ENCODE data around the gene ARHGEF11. TPM values are rescaled to one million over a fixed set of nuclear protein-coding genes. Genes with fewer than 3 reads are reported as not detected.

ARHGEF11 gene
- total and polyA plus RNA-seq, 7 donors = 7.0 to 22.8 (median 19.9) TPM

DNA sequence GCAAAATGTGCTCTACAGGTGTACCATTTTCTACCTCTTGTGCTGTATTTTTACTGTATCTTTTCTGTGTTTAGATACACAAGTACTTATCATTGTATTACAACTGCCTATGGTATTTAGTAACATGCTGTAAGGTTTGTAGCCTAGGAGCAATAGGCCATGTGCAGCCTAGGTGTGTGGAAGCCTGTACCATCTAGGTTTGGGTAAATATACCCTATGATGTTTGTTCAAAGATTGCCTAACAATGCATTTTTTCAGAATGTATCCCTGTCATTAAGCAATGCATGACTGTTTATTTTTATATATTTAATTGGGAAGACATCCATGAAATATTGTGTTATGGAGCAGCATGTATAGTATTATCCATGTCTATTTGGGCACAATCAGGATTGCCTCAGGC, 43.1 kb upstream of the ARHGEF11 start:
- TF ChIP-seq, protein P1, sequence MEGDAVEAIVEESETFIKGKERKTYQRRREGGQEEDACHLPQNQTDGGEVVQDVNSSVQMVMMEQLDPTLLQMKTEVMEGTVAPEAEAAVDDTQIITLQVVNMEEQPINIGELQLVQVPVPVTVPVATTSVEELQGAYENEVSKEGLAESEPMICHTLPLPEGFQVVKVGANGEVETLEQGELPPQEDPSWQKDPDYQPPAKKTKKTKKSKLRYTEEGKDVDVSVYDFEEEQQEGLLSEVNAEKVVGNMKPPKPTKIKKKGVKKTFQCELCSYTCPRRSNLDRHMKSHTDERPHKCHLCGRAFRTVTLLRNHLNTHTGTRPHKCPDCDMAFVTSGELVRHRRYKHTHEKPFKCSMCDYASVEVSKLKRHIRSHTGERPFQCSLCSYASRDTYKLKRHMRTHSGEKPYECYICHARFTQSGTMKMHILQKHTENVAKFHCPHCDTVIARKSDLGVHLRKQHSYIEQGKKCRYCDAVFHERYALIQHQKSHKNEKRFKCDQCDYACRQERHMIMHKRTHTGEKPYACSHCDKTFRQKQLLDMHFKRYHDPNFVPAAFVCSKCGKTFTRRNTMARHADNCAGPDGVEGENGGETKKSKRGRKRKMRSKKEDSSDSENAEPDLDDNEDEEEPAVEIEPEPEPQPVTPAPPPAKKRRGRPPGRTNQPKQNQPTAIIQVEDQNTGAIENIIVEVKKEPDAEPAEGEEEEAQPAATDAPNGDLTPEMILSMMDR (IDR thresholded peaks at IDR 0.05) = no peak
- no peak overlapping the region for H3K4me3 ChIP-seq

GRCh38 chr1:157087030-157087429, 41.5 kb upstream of the ARHGEF11 start:
- Histone ChIP-seq H3K27me3 (ENCODE audit: insufficient read depth in 3 of 3, low read length in 2 of 3) (no peaks in the 10 kb centered on the region), H3K27ac (no peak overlapping the region), H3K4me1 (no peaks in the 10 kb centered on the region), H3K36me3 (ENCODE audit: insufficient read depth in 1 of 2, low read depth in 1 of 2) (no peaks in the 10 kb centered on the region), H3K9me3 (no peaks in the 10 kb centered on the region), H3K4me3 (no peak overlapping the region)
- no peak for ATAC-seq
- DNase-seq = no peak
- TF ChIP-seq, protein P1 (IDR thresholded peaks at IDR 0.05) = no peak
- intact Hi-C loops (cut with DNase I) = no loop called here
- 86 to 94% (median 89%) methylated on average over 5 of the region's 5 CpGs for WGBS, 3 donors

More for the DNA sequence above, 43.1 kb upstream of the ARHGEF11 start:
- Histone ChIP-seq H3K27me3 (ENCODE audit: insufficient read depth in 3 of 3, low read length in 2 of 3) (no peaks in the 10 kb centered on the region), H3K36me3 (ENCODE audit: insufficient read depth in 1 of 2, low read depth in 1 of 2) (no peaks in the 10 kb centered on the region), H3K4me1 (no peaks in the 10 kb centered on the region), H3K27ac (no peak overlapping the region), H3K9me3 (no peaks in the 10 kb centered on the region)
- ATAC-seq = no peak
- no peak for DNase-seq
- intact Hi-C loops (cut with DNase I) = loop anchor here in 1 of 2 donors (1.0 kb wide), 1 partner anchor 68 kb away; no protein-coding TSS in a partner anchor

DNA sequence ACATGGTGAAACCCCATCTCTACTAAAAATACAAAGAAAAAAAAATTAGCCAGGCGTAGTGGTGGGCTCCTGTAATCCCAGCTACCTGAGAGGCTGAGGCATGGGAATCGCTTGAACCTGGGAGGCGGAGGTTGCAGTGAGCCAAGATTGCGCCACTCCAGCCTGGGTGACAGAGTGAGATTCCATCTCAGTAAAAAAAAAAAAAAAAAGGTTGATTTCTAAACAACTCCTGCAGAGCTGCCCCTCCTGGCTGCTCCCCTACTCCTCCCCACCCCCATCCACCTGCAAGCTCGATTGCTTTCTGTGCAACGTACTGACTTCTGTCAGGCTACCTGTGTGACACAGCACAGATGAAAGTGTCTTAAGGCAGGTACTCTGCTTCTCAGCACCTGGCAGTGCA, 40.8 kb upstream of the ARHGEF11 start:
- WGBS, 3 donors = 81 to 88% (median 82%) methylated on average over 6 of the region's 6 CpGs
- Histone ChIP-seq H3K4me1 (no peaks in the 10 kb centered on the region), H3K4me3 (no peak overlapping the region), H3K27me3 (ENCODE audit: insufficient read depth in 3 of 3, low read length in 2 of 3) (no peaks in the 10 kb centered on the region), H3K36me3 (ENCODE audit: insufficient read depth in 1 of 2, low read depth in 1 of 2) (no peaks in the 10 kb centered on the region), H3K27ac (no peak overlapping the region), H3K9me3 (no peaks in the 10 kb centered on the region)
- no peak for DNase-seq
- no peak for ATAC-seq
- TF ChIP-seq, protein P1 (IDR thresholded peaks at IDR 0.05) = no peak
- intact Hi-C loops (cut with DNase I) = no loop called here

DNA sequence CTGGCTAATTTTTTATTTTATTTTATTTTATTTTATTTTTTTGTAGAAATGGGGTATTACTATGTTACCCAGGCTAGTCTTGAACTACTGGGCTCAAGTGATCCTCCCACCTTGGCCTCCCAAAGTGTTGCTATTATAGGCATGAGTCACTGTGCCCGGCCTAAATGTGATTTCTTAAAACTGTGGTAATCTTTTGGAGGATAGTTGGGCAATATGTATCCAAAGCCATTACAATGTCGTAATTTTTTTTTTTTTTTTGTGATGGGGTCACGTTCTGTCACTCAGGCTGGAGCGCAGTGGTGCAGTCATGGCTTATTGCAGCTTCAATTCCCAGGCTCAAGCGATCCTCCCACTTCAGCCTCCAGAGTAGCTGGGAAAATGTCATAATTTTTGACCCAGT, 39.9 kb upstream of the ARHGEF11 start:
- WGBS, 3 donors = 72 to 86% (median 78%) methylated on average over 5 of the region's 5 CpGs
- intact Hi-C loops (cut with DNase I) = no loop called here
- H3K4me1 ChIP-seq = no peaks in the 10 kb centered on the region
- ATAC-seq (no peak), DNase-seq (no peak)
- H3K27ac ChIP-seq = no peak overlapping the region
- no peaks in the 10 kb centered on the region for H3K27me3 ChIP-seq (ENCODE audit: insufficient read depth in 3 of 3, low read length in 2 of 3)
- H3K4me3 ChIP-seq = no peak overlapping the region
- TF ChIP-seq, protein P1 (IDR thresholded peaks at IDR 0.05) = no peak
- H3K9me3 ChIP-seq = no peaks in the 10 kb centered on the region
- H3K36me3 ChIP-seq (ENCODE audit: insufficient read depth in 1 of 2, low read depth in 1 of 2) = no peaks in the 10 kb centered on the region

DNA sequence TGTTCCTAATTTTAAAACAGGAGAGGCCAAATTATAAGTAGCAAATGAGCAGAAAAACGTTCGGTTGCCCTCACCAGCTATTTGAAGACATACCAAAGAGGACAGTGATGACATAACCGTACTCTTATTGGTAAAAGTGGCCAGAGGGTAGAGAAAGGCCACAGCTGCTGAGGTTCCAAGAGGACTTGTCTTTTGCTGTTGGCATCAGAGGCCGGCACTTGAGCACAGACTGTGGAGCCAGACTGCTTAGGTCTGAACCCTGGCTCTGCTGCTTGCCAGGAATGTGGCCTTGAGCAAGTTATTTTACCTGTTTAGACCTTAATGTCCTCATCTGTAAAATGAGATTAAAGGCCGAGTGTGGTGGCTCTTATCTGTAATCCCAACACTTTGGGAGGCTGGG, 39.2 kb upstream of the ARHGEF11 start:
- no peak overlapping the region for H3K4me3 ChIP-seq
- no peaks in the 10 kb centered on the region for H3K27me3 ChIP-seq (ENCODE audit: insufficient read depth in 3 of 3, low read length in 2 of 3)
- H3K27ac ChIP-seq = no peak overlapping the region
- TF ChIP-seq, protein P1 (IDR thresholded peaks at IDR 0.05) = no peak
- H3K4me1 ChIP-seq = no peaks in the 10 kb centered on the region
- 60 to 70% (median 66%) methylated on average over 5 of the region's 5 CpGs for WGBS, 3 donors
- ATAC-seq (no peak), DNase-seq (no peak)
- H3K9me3 ChIP-seq = no peaks in the 10 kb centered on the region
- H3K36me3 ChIP-seq (ENCODE audit: insufficient read depth in 1 of 2, low read depth in 1 of 2) = no peaks in the 10 kb centered on the region
- intact Hi-C loops (cut with DNase I) = no loop called here

Data from psoas muscle (tissue), 8 donors.